Upper lobe of left lung (tissue), 6 donors: ENCODE results near the gene ST3GAL6. TPM values are rescaled to one million over a fixed set of nuclear protein-coding genes. Genes with fewer than 3 reads are reported as not detected.

Source experiments
- ATAC-seq, 2 donors: fragments of 200-7000 bp; cut with Tn5 transposase; one replicate each; pipeline ENCODE4 v1.9.1; 2022; ENCODE audit warnings: mild to moderate bottlenecking in 2 of 2, moderate library complexity in 2 of 2; ENCODE audit not compliant: low FRiP score in 2 of 2
- DNase-seq, 2 donors: peaks; one replicate each; pipeline ENCODE4 v3.0.0-alpha.2; 2019 to 2020
- H3K27ac ChIP-seq, 4 donors: fragments of 200-600 bp; sonication (generic); one replicate each; pipeline ENCODE4 v1.5.1; 2016 to 2019
- H3K27me3 ChIP-seq, 4 donors: fragments of 200-600 bp; sonication (generic); one replicate each; pipeline ENCODE4 v1.5.1; 2017 to 2019
- H3K36me3 ChIP-seq, 4 donors: fragments of 200-600 bp; sonication (generic); one replicate each; pipeline ENCODE4 v1.5.1; 2016 to 2019
- H3K4me1 ChIP-seq, 4 donors: fragments of 200-600 bp; sonication (generic); one replicate each; pipeline ENCODE4 v1.5.1; 2018 to 2019
- H3K4me3 ChIP-seq, 4 donors: fragments of 200-600 bp; sonication (generic); one replicate each; pipeline ENCODE4 v1.5.1; 2017 to 2019; ENCODE audit warnings: mild to moderate bottlenecking in 2 of 4, moderate library complexity in 1 of 4
- H3K9me3 ChIP-seq, 4 donors: fragments of 200-600 bp; sonication (generic); one replicate each; pipeline ENCODE4 v1.5.1; 2018 to 2019
- CTCF ChIP-seq, 6 experiments: fragments of 450-650 bp in 4 of 6; fragments of 200-600 bp in 2 of 6; sonication (generic) in 2 of 6; IDR thresholded peaks; one replicate each; pipeline ENCODE4 v1.5.1; 2016 to 2019; ENCODE audit warnings: antibody characterized with exemption in 6 of 6
- EP300 ChIP-seq, 4 donors: sonication (generic); formaldehyde crosslinking; IDR thresholded peaks; one replicate each; pipeline ENCODE4 v1.5.1; 2017; ENCODE audit warnings: antibody characterized with exemption in 4 of 4, control low read depth in 2 of 4
- POLR2A ChIP-seq, 4 donors: fragments of 450-650 bp; IDR thresholded peaks; one replicate each; pipeline ENCODE4 v1.5.1; 2016 to 2017; ENCODE audit warnings: antibody characterized with exemption in 4 of 4, mild to moderate bottlenecking in 2 of 4
- POLR2AphosphoS5 ChIP-seq, 2 donors: sonication (generic); formaldehyde crosslinking; IDR thresholded peaks; one replicate each; pipeline ENCODE4 v1.5.1; 2017; ENCODE audit warnings: antibody characterized with exemption in 2 of 2
- WGBS, 2 donors: methylation state at CpG; one replicate each; pipeline ENCODE4 v1.1.5; 2017 to 2018; 5-methylcytosine and 5-hydroxymethylcytosine counted together
- total RNA-seq, 6 donors: library from RNA; depleted of rRNA in 4 of 6; stranded (reverse); fragments of >200 nt in 4 of 6; gene quantifications; one replicate each; pipeline versions ENCODE4 v1.1.0 to v1.2.1, GENCODE V29; 2016 to 2021
- donor health status: DM: no; HTN: no; CAD: no; lungs with moderate emphysema.
- donor health status: DM: no; HTN: yes; CAD: no; lungs with severe emphysema.

The ST3GAL6 gene
- total RNA-seq, 6 donors from 2014 or later, result 11.2 to 29.3 (median 24.5) TPM

- H3K4me1 ChIP-seq, result peaks cover 41 to 51% (median 49%) of the 10 kb centered on the region in 4 donors
- no peaks in the 10 kb centered on the region for H3K36me3 ChIP-seq
Observed at GRCh38 chr3:98766924-98767323, 3.8 kb downstream of the ST3GAL6 start.

GRCh38 chr3:98768961-98769360 is 5.8 kb downstream of the ST3GAL6 start:
- Histone ChIP-seq H3K27me3 (no peaks in the 10 kb centered on the region), H3K4me1 (peaks cover 24 to 31% (median 30%) of the 10 kb centered on the region in 4 donors), H3K9me3 (no peaks in the 10 kb centered on the region), H3K4me3 (no peak overlapping the region), H3K27ac (peak overlapping the region in 1 of 4 donors; percentile 38), H3K36me3 (peaks cover 0 to under 1% (median 0%) of the 10 kb centered on the region in 4 donors)
- 48 to 55% methylated on average over 2 of the region's 2 CpGs for WGBS, 2 donors
- no peak for DNase-seq
- TF ChIP-seq POLR2A (IDR thresholded peaks at IDR 0.05) (no peak), POLR2AphosphoS5 (IDR thresholded peaks at IDR 0.05) (no peak), CTCF (IDR thresholded peaks at IDR 0.05) (no peak), EP300 (IDR thresholded peaks at IDR 0.05) (no peak)
- ATAC-seq, result no peak

More at GRCh38 chr3:98766924-98767323, 3.8 kb downstream of the ST3GAL6 start:
- TF ChIP-seq POLR2AphosphoS5 (IDR thresholded peaks at IDR 0.05) (no peak), POLR2A (IDR thresholded peaks at IDR 0.05) (no peak), EP300 (IDR thresholded peaks at IDR 0.05) (no peak), CTCF (IDR thresholded peaks at IDR 0.05) (no peak)
- H3K27me3 ChIP-seq, result no peaks in the 10 kb centered on the region
- DNase-seq (no peak), ATAC-seq (no peak)
- H3K4me3 ChIP-seq, result no peak overlapping the region
- H3K9me3 ChIP-seq, result no peaks in the 10 kb centered on the region
- H3K27ac ChIP-seq, result no peak overlapping the region

GRCh38 chr3:98769448-98769847 is 6.3 kb downstream of the ST3GAL6 start:
- TF ChIP-seq EP300 (IDR thresholded peaks at IDR 0.05) (no peak), CTCF (IDR thresholded peaks at IDR 0.05) (no peak), POLR2A (IDR thresholded peaks at IDR 0.05) (no peak), POLR2AphosphoS5 (IDR thresholded peaks at IDR 0.05) (no peak)
- ATAC-seq, result no peak
- H3K27ac ChIP-seq, result peak overlapping the region in 1 of 4 donors; percentile 38

GRCh38 chr3:98770261-98771039 is 7.3 kb downstream of the ST3GAL6 start:
- peaks cover 0 to 3% (median 0%) of the 10 kb centered on the region in 4 donors for H3K36me3 ChIP-seq
- H3K27me3 ChIP-seq, result no peaks in the 10 kb centered on the region
- TF ChIP-seq POLR2AphosphoS5 (IDR thresholded peaks at IDR 0.05) (no peak), EP300 (IDR thresholded peaks at IDR 0.05) (no peak), CTCF (IDR thresholded peaks at IDR 0.05) (no peak), POLR2A (IDR thresholded peaks at IDR 0.05) (no peak)
- ATAC-seq (peak; percentile 24 to 70), DNase-seq (peak in 1 of 2 donors; percentile 76)
- WGBS, 2 donors, result 52 to 65% methylated on average over 8 of the region's 8 CpGs
- H3K9me3 ChIP-seq, result no peaks in the 10 kb centered on the region
- H3K27ac ChIP-seq, result peak overlapping the region; percentile 17 to 62 (median 48)
- peaks cover 11 to 17% (median 16%) of the 10 kb centered on the region in 4 donors for H3K4me1 ChIP-seq
- peak overlapping the region in 1 of 4 donors; percentile 22 for H3K4me3 ChIP-seq

More at GRCh38 chr3:98769448-98769847, 6.3 kb downstream of the ST3GAL6 start:
- Histone ChIP-seq H3K36me3 (peaks cover 0 to 3% (median 0%) of the 10 kb centered on the region in 4 donors), H3K4me1 (peaks cover 20 to 26% (median 25%) of the 10 kb centered on the region in 4 donors), H3K27me3 (no peaks in the 10 kb centered on the region), H3K4me3 (no peak overlapping the region), H3K9me3 (no peaks in the 10 kb centered on the region)
- DNase-seq, result no peak
